ENCODE results near the gene RIMS4.
"Not testable (repeated sequence)": the region's sequence is repeated elsewhere in the genome, so short reads cannot be mapped to it uniquely, and the experiment has no call there.

RIMS4 gene

DNA sequence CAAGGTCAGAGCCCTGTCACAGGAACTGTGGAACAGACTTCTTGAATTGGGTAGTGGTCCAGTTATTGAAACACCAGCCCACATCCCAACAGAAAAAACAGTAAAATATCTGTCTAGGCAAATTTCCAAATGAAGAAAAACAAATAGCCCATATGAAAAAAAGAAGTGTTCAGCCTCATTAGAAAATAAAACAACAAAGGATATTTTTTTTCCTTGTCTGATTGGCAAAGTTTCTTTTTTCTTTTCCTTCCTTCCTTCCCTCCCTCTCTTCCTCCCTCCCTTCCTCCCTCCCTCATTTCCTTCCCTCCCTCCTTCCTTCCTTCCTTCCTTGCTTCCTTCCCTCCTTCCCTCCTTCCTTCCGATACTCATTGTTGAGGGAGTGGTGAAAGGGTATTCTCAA is 20.6 kb upstream of the RIMS4 start:
- no peak for DNase-seq (ENCODE audit: low read depth in 3 of 3, low spot score in 1 of 3)

- DNase-seq (ENCODE audit: low read depth in 3 of 3, low spot score in 1 of 3), result no peak
Observed at GRCh38 chr20:44830523-44830922, 20.2 kb upstream of the RIMS4 start.

DNA sequence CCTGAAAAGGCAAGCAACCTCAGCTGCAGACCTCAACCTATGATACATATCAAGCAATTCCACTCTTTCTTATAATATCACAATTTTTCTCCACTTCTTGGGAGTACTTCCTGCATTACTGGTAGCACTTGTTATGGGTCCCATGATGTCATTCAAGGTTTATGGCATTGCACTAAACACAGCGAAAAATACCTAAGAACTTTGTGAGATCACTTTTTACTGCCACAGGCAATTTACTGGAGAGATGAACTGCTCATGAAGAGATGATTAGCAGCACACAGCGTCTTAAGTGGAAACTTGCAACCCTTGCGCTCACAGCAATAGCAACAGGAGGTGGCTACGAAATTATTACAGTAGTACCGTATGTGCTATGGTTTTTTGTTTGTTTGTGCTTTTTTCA is 19.3 kb upstream of the RIMS4 start:
- DNase-seq (ENCODE audit: low read depth in 3 of 3, low spot score in 1 of 3), result no peak

DNA sequence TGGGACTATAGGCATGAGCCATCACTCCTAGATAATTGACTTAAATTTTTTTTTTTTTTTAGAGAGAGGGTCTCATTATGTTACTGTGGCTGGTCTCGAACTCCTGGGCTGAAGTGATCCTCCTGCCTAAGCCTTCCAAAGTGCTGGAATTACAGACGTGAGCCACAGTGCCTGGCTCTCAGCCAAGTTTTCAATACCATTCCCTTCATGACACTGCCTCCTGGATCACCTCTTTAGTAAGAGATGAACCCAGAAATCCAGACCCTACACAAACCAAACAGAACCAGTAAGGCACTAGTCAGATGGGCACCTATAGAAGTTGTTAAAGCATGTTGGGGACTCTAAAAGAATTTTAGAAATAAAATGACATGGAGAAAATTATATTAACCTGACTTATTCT is 18.3 kb upstream of the RIMS4 start:
- no peak for DNase-seq (ENCODE audit: low read depth in 3 of 3, low spot score in 1 of 3)

- no peak for DNase-seq (ENCODE audit: low read depth in 3 of 3, low spot score in 1 of 3)
Observed at GRCh38 chr20:44827401-44827800, 17.1 kb upstream of the RIMS4 start.

DNA sequence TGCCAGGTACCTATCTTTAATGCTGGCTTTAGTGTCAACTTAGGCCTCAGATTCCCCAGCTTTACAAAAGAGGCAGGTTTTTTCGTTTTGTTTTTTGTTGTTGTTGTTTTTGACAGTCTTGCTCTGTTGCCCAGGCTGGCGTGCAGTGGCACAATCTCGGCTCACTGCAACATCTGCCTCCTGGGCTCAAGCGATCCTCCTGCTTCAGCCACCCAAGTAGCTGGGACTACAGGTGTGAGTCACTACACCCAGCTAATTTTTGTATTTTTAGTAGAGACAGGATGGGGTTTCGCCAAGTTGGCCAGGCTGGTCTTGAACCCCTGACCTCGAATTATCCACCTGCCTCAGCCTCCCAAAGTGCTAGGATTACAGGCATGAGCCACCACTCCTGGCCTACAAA is 11.2 kb upstream of the RIMS4 start:
- DNase-seq (ENCODE audit: low read depth in 3 of 3, low spot score in 1 of 3), result not testable (repeated sequence)

DNA sequence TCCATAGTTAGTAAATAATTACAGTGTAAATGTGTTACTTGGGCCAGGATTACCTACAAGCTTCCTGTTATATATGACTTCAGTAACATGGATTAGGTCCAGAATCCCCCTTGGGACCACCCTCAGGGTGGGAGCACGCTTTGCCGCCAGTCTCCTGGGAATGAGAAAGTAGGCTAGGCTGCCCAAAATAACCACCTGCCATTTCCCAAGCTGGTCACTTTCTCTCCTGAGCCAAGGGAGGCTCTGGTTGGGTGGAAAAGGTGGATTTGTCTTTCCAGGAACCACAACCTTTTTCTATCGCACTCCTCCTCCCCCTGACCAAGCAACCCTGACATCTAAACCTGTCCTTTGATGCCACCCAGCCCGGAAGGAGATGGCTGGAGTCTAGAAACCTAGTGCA is 9.6 kb upstream of the RIMS4 start:
- DNase-seq (ENCODE audit: low read depth in 3 of 3, low spot score in 1 of 3), result no peak

DNA sequence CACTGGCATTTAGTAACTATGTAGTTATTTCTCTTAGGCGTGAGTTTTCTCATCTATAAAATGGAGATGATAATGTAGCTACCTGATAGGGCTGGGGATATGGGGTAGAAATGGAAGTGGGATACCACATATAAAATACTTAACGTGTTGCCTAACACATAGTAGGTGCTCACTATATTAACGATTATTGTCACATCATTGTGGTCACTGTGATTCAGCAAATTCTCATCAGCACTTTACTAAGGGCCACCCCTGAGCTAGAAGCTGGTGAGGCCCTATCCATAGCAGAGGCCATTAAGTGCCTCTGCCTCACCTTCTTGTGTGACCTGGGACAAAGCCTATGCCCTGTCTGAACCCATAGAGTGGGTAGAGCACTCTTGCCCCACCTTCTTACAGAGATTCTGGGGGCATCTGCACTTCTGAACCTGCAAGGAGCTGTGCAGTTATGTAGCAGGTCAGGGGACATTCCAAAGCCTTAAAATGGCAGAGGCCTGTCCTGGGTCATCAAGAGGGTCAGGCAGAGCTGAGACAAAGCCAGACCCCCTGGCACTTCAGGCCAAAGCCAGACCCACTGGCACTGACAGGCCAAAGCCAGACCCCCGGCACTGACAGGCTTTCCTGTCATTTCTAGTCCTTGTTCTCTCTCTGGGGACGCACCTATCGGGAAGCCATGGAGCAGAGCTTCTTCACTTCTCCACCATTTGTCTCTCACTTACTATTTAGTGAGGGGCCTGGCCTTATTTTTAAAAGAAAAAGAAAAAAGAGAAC is 7.0 kb upstream of the RIMS4 start:
- no peak for DNase-seq (ENCODE audit: low read depth in 3 of 3, low spot score in 1 of 3)

DNA sequence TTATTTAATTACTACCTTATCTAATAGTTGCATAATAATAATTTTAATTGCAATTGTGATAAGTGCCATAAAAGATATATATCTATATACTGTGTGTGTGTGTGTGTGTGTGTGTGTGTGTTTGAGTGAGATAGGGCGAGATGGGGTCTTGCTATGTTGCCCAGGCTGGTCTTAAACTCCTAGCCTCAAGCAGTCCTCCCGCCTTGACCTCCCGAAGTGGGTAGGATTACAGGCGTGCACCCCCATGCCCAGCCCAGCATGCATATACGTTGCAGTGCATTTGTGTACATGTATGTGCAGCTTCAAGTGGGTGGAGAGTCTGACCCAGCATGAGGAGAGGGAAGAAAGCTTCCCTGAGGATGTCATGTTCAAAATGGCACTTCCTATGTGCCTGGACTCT is 4.6 kb upstream of the RIMS4 start:
- no peak for DNase-seq (ENCODE audit: low read depth in 3 of 3, low spot score in 1 of 3)

DNA sequence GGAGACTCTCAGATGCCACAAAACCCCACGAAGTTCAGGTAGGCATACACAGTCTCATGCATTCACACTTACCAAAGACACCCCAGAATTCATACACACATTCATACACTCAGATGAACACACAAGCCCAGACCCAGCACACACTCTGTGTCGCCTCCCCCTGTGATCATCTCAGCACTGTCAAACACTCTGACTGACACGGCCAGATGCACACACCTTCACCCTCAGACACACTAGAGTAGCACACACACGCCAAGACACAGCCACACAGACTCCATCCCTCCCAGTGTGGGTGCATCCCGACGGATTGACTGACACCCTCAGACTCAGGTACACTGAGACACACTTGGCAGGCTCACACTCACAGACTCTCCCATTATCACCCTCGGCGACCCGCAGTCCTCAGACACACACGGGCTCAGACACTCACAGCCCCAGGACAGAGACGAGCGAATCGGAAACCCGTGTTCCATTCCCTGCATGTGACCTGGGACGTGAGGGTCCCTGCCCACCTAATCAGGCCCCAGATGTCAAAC is 872 bp upstream of the RIMS4 start:
- DNase-seq (ENCODE audit: low read depth in 3 of 3, low spot score in 1 of 3), result no peak

DNA sequence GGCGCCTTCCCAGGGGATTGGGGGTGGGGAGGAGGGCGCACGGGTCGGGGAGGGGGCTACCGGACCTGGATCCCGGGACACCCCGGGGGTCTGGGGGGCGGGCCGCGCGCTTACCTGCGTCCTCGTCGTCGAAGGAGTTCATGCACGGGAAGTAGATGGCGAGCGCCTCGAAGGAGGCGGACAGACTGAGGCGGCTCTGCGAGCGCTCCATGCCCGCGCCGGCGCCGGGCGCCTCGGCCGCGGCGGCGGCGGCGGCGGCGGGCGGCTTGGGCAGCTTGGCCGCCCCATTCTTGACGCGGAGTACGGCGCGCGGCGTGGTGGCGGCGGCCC is 320 bp downstream of the RIMS4 start:
- DNase-seq (ENCODE audit: low read depth in 3 of 3, low spot score in 1 of 3), result no peak

GRCh38 chr20:44809380-44810060 is 826 bp downstream of the RIMS4 start:
- DNase-seq (ENCODE audit: low read depth in 3 of 3, low spot score in 1 of 3), result no peak

GRCh38 chr20:44807684-44808056 is 2.7 kb downstream of the RIMS4 start:
- DNase-seq (ENCODE audit: low read depth in 3 of 3, low spot score in 1 of 3), result no peak

- DNase-seq (ENCODE audit: low read depth in 3 of 3, low spot score in 1 of 3), result no peak
Observed at GRCh38 chr20:44807051-44807683, 3.2 kb downstream of the RIMS4 start.

DNA sequence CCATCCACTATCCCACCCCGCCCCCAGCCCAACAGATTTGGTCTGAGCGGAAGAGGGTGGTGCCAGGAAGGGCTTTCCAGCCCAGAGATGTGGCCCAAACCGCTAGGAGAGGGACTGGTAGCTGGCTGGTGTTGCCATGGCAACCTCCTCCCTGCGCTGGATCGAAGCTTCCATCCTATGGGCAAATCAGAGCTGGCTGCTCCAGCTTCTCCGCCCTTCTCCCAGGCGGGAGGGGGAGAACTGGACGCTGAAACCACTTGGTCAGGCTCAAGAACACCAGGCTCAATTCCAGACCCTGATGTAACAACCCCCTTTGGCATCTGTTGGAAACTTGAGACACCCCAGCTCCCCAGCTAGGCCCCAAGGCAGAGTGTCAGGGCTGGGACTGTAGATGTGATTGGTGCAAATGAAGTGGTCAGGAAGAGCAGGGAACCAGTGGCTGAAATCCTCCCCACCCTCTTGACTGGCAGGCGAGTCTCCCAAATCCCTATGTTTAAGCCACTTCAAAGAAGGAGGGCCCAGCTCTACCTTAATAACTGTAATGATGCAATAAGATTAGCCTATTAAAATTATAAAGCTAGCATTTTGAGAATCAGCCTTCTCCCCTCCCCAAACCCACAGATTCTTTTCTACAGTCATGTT is 4.2 kb downstream of the RIMS4 start:
- no peak for DNase-seq (ENCODE audit: low read depth in 3 of 3, low spot score in 1 of 3)

DNA sequence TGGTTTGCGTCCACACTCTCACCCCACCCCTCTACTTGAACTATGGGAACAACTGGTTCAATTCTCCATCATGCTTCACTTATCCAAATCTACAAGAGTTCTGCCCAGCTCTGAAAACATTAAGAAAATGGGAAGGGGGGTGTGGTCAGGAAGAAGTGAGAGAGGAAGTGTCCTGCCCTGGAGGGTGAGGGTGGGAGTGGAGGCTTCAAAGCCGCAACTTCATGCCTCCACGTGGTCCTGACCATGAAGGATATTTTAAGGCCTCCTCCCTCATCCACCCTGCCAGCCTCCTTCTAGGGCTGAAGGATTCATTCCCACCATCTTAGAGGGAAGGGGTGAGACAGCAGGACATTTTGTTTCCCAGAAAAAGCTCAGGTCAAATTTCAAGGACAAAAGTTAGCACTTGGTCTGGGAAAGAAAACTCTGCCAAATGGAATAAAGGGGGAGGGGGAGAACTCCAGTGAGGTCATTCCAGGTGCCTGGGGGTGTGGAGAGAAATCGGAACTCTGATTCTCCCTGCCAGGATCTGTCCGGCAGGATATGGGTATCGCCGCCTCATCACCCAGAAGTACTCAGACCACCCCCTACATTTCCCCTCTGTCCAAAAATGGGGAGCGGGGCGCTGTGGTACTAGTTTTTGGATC is 4.9 kb downstream of the RIMS4 start:
- no peak for DNase-seq (ENCODE audit: low read depth in 3 of 3, low spot score in 1 of 3)

- DNase-seq (ENCODE audit: low read depth in 3 of 3, low spot score in 1 of 3), result no peak
Observed at GRCh38 chr20:44803383-44803941, 6.9 kb downstream of the RIMS4 start.

- no peak for DNase-seq (ENCODE audit: low read depth in 3 of 3, low spot score in 1 of 3)
Observed at GRCh38 chr20:44802702-44803101, 7.6 kb downstream of the RIMS4 start.

GRCh38 chr20:44800391-44801046 is 9.8 kb downstream of the RIMS4 start:
- DNase-seq (ENCODE audit: low read depth in 3 of 3, low spot score in 1 of 3), result no peak

GRCh38 chr20:44799691-44800090 is 10.7 kb downstream of the RIMS4 start:
- no peak for DNase-seq (ENCODE audit: low read depth in 3 of 3, low spot score in 1 of 3)

Measured in stimulated activated CD4-positive, alpha-beta T cell treated with anti-CD3 and anti-CD28 coated beads, TNF-alpha, amount 100 ng/mL, for 1 hour (primary cell).